SK-N-SH treated with all-trans-retinoic acid at 6 μM for 48 hours (cell line): ENCODE data around the gene MRGPRX4.
"Not testable (repeated sequence)": the region's sequence is repeated elsewhere in the genome, so short reads cannot be mapped to it uniquely, and the experiment has no call there.

Experiments
- ATAC-seq: fragments of 200-7000 bp; cut with Tn5 transposase; 3 replicates; pipeline ENCODE4 v1.9.1; 2020; ENCODE audit warnings: mild to moderate bottlenecking, moderate library complexity
- BACH2 ChIP-seq: fragments of 250-450 bp; sonication (Bioruptor Pico); IDR thresholded peaks from 2 replicates; pipeline ENCODE4 v1.9.0; 2021; ENCODE audit warnings: mild to moderate bottlenecking, borderline replicate concordance
- CREB5 ChIP-seq: fragments of 250-450 bp; sonication (Bioruptor Pico); IDR thresholded peaks from 2 replicates; pipeline ENCODE4 v1.5.1; 2020; ENCODE audit warnings: low read depth, mild to moderate bottlenecking, moderate library complexity
- CSDC2 ChIP-seq: fragments of 250-450 bp; sonication (Bioruptor Pico); IDR thresholded peaks from 2 replicates; pipeline ENCODE4 v1.5.0; 2020; ENCODE audit warnings: mild to moderate bottlenecking, moderate library complexity
- ESRRG ChIP-seq: fragments of 250-450 bp; sonication (Bioruptor Pico); IDR thresholded peaks from 2 replicates; pipeline ENCODE4 v1.6.1; 2021; ENCODE audit warnings: mild to moderate bottlenecking
- GLIS3 ChIP-seq: fragments of 250-450 bp; sonication (Bioruptor Pico); IDR thresholded peaks from 2 replicates; pipeline ENCODE4 v1.5.0; 2020; ENCODE audit warnings: mild to moderate bottlenecking, moderate library complexity
- ISL1 ChIP-seq: fragments of 250-450 bp; sonication (Bioruptor Pico); IDR thresholded peaks from 2 replicates; pipeline ENCODE4 v2.1.2; 2022; ENCODE audit warnings: mild to moderate bottlenecking, moderate library complexity
- OSR1 ChIP-seq: fragments of 250-450 bp; sonication (Bioruptor Pico); IDR thresholded peaks from 2 replicates; pipeline ENCODE4 v1.8.0; 2022; ENCODE audit warnings: moderate library complexity, mild to moderate bottlenecking, inconsistent platforms
- POU6F1 ChIP-seq: fragments of 250-450 bp; sonication (Bioruptor Pico); IDR thresholded peaks from 2 replicates; pipeline ENCODE4 v1.8.0; 2021; ENCODE audit warnings: low read depth, mild to moderate bottlenecking, moderate library complexity, borderline replicate concordance
- RARB ChIP-seq: fragments of 250-450 bp; sonication (Bioruptor Pico); IDR thresholded peaks from 2 replicates; pipeline ENCODE4 v1.8.0; 2021; ENCODE audit warnings: mild to moderate bottlenecking, moderate library complexity
- SNAI2 ChIP-seq: fragments of 250-450 bp; sonication (Bioruptor Pico); IDR thresholded peaks from 2 replicates; pipeline ENCODE4 v1.5.0; 2020; ENCODE audit warnings: mild to moderate bottlenecking, moderate library complexity
- TCF4 ChIP-seq: fragments of 250-450 bp; sonication (Bioruptor Pico); IDR thresholded peaks from 2 replicates; pipeline ENCODE4 v1.8.0; 2021; ENCODE audit warnings: mild to moderate bottlenecking, moderate library complexity, borderline replicate concordance
- TOX ChIP-seq: fragments of 250-450 bp; sonication (Bioruptor Pico); IDR thresholded peaks from 2 replicates; pipeline ENCODE4 v1.8.0; 2021; ENCODE audit warnings: mild to moderate bottlenecking, moderate library complexity, borderline replicate concordance
- ZC3H10 ChIP-seq: fragments of 250-450 bp; sonication (Bioruptor Pico); IDR thresholded peaks from 2 replicates; pipeline ENCODE4 v1.5.1; 2021; ENCODE audit warnings: mild to moderate bottlenecking, moderate library complexity
- ZFP3 ChIP-seq: fragments of 250-450 bp; sonication (Bioruptor Pico); IDR thresholded peaks from 2 replicates; pipeline ENCODE4 v1.5.0; 2020; ENCODE audit warnings: mild to moderate bottlenecking, moderate library complexity
- ZFP30 ChIP-seq: fragments of 450-650 bp; formaldehyde crosslinking; IDR thresholded peaks from 2 replicates; pipeline ENCODE4 v1.5.0; 2022; ENCODE audit warnings: mild to moderate bottlenecking, moderate library complexity
- ZNF565 ChIP-seq: fragments of 450-650 bp; formaldehyde crosslinking; conservative IDR thresholded peaks from 2 replicates; pipeline ENCODE4 v1.5.0; 2020; ENCODE audit warnings: low read depth, mild to moderate bottlenecking, moderate library complexity
- ZNF70 ChIP-seq: fragments of 450-650 bp; formaldehyde crosslinking; IDR thresholded peaks from 2 replicates; pipeline ENCODE4 v1.5.0; 2020; ENCODE audit warnings: mild to moderate bottlenecking, moderate library complexity
- ZNF8 ChIP-seq: fragments of 450-650 bp; formaldehyde crosslinking; IDR thresholded peaks from 2 replicates; pipeline ENCODE4 v1.5.0; 2020; ENCODE audit warnings: mild to moderate bottlenecking, moderate library complexity
- TF ChIP-seq, protein P1 (sequence below): fragments of 250-450 bp; sonication (Bioruptor Pico); IDR thresholded peaks from 2 replicates; pipeline ENCODE4 v1.8.0; 2020; ENCODE audit warnings: mild to moderate bottlenecking, moderate library complexity, borderline replicate concordance
- TF ChIP-seq, protein P2 (sequence below): fragments of 250-450 bp; sonication (Bioruptor Pico); IDR thresholded peaks from 2 replicates; pipeline ENCODE4 v1.5.1; 2021; ENCODE audit warnings: mild to moderate bottlenecking, moderate library complexity
- TF ChIP-seq, protein P3 (sequence below): fragments of 250-450 bp; sonication (Bioruptor Pico); IDR thresholded peaks from 2 replicates; pipeline ENCODE4 v1.5.0; 2020; ENCODE audit warnings: mild to moderate bottlenecking, moderate library complexity

Gene MRGPRX4

GRCh38 chr11:18196532-18196931 lies 23.9 kb downstream of the MRGPRX4 start:
- TF ChIP-seq ZC3H10 (no peak), TCF4 (CRISPR knock-in tag) (no peak), RARB (no peak), SNAI2 (CRISPR knock-in tag) (no peak), ISL1 (CRISPR knock-in tag) (no peak), OSR1 (no peak), ESRRG (no peak)
- TF ChIP-seq, protein P1, sequence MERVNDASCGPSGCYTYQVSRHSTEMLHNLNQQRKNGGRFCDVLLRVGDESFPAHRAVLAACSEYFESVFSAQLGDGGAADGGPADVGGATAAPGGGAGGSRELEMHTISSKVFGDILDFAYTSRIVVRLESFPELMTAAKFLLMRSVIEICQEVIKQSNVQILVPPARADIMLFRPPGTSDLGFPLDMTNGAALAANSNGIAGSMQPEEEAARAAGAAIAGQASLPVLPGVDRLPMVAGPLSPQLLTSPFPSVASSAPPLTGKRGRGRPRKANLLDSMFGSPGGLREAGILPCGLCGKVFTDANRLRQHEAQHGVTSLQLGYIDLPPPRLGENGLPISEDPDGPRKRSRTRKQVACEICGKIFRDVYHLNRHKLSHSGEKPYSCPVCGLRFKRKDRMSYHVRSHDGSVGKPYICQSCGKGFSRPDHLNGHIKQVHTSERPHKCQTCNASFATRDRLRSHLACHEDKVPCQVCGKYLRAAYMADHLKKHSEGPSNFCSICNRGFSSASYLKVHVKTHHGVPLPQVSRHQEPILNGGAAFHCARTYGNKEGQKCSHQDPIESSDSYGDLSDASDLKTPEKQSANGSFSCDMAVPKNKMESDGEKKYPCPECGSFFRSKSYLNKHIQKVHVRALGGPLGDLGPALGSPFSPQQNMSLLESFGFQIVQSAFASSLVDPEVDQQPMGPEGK (CRISPR knock-in tag), result no peak
- ATAC-seq, result no peak

- not testable (repeated sequence) for ATAC-seq
These were observed 25.1 kb downstream of the MRGPRX4 start for GRCh38 chr11:18197738-18198137.

DNA sequence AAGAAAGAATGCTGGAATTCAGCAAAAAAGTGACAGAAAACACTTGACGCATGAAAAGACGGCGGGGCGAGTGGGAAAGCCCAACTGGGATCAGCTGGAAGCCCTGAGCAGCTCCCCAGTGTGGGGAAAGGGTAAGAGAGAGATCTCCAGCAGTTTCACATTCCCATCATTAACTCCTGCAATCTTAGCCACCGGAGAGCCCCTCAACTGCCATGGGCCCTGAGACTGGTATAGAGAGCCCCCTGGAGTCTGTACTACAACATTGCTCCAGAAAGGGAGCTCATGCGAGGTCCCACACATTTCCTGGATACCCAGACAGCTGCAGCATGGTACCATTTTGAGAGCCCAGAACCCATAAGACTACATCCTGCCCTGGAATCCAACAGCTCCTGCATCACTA lies 31.1 kb downstream of the MRGPRX4 start:
- TF ChIP-seq ZNF565 (CRISPR knock-in tag), result no peak
- TF ChIP-seq POU6F1 (CRISPR knock-in tag), result no peak
- no peak for TF ChIP-seq RARB
- no peak for TF ChIP-seq TOX
- no peak for TF ChIP-seq ZFP3
- TF ChIP-seq ZNF8 (CRISPR knock-in tag), result no peak
- no peak for TF ChIP-seq ESRRG
- no peak for TF ChIP-seq SNAI2 (CRISPR knock-in tag)
- no peak for TF ChIP-seq ZFP30 (CRISPR knock-in tag)
- TF ChIP-seq ZC3H10, result no peak
- peak; percentile 79 for ATAC-seq

DNA sequence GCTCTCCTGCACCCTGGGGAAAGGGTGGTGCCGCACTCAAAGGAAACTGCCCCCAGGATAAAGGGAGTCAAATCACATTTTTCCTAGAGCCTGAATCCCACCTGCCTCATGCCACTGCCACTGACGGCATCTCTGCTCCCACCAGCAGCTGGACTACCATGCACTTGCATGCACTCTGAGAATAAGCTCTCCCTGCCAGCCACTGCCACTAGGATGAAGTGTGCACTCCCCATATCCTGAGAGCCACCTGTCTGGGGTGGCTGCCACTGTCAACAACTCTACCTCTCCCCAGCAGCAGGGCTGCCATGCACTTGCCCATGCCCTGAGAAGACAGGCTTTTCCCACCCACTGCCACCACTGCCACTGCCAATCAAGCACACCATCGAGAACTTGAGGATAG lies 31.6 kb downstream of the MRGPRX4 start:
- TF ChIP-seq ZNF565 (CRISPR knock-in tag) (no peak), ESRRG (no peak), ZFP3 (no peak), CREB5 (no peak), GLIS3 (CRISPR knock-in tag) (no peak), BACH2 (no peak), ISL1 (CRISPR knock-in tag) (no peak)
- TF ChIP-seq, protein P2, sequence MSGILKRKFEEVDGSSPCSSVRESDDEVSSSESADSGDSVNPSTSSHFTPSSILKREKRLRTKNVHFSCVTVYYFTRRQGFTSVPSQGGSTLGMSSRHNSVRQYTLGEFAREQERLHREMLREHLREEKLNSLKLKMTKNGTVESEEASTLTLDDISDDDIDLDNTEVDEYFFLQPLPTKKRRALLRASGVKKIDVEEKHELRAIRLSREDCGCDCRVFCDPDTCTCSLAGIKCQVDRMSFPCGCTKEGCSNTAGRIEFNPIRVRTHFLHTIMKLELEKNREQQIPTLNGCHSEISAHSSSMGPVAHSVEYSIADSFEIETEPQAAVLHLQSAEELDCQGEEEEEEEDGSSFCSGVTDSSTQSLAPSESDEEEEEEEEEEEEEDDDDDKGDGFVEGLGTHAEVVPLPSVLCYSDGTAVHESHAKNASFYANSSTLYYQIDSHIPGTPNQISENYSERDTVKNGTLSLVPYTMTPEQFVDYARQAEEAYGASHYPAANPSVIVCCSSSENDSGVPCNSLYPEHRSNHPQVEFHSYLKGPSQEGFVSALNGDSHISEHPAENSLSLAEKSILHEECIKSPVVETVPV (CRISPR knock-in tag), result no peak
- no peak for ATAC-seq

GRCh38 chr11:18204771-18205170 lies 32.1 kb downstream of the MRGPRX4 start:
- no peak for ATAC-seq
- TF ChIP-seq ZFP30 (CRISPR knock-in tag) (no peak), CSDC2 (CRISPR knock-in tag) (no peak), POU6F1 (CRISPR knock-in tag) (no peak), ESRRG (no peak), GLIS3 (CRISPR knock-in tag) (no peak), BACH2 (no peak), ISL1 (CRISPR knock-in tag) (no peak), ZNF8 (CRISPR knock-in tag) (no peak), ZNF70 (CRISPR knock-in tag) (no peak)
- TF ChIP-seq, protein P1 (CRISPR knock-in tag), result no peak
- TF ChIP-seq, protein P3, sequence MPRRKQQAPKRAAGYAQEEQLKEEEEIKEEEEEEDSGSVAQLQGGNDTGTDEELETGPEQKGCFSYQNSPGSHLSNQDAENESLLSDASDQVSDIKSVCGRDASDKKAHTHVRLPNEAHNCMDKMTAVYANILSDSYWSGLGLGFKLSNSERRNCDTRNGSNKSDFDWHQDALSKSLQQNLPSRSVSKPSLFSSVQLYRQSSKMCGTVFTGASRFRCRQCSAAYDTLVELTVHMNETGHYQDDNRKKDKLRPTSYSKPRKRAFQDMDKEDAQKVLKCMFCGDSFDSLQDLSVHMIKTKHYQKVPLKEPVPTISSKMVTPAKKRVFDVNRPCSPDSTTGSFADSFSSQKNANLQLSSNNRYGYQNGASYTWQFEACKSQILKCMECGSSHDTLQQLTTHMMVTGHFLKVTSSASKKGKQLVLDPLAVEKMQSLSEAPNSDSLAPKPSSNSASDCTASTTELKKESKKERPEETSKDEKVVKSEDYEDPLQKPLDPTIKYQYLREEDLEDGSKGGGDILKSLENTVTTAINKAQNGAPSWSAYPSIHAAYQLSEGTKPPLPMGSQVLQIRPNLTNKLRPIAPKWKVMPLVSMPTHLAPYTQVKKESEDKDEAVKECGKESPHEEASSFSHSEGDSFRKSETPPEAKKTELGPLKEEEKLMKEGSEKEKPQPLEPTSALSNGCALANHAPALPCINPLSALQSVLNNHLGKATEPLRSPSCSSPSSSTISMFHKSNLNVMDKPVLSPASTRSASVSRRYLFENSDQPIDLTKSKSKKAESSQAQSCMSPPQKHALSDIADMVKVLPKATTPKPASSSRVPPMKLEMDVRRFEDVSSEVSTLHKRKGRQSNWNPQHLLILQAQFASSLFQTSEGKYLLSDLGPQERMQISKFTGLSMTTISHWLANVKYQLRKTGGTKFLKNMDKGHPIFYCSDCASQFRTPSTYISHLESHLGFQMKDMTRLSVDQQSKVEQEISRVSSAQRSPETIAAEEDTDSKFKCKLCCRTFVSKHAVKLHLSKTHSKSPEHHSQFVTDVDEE (CRISPR knock-in tag), result no peak
